Neural progenitor cell (in vitro differentiated cells): ENCODE results near the gene KAT14. TPM values are rescaled to one million over a fixed set of nuclear protein-coding genes. Genes with fewer than 3 reads are reported as not detected.
"Not testable (repeated sequence)": the region's sequence is repeated elsewhere in the genome, so short reads cannot be mapped to it uniquely, and the experiment has no call there.

ENCODE experiments used
- DNase-seq: peaks from one replicate; pipeline ENCODE4 v3.0.0-alpha.2; 2016; ENCODE audit warnings: low spot score
- H2AFZ ChIP-seq: fragments of 200-600 bp; sonication (generic); replicated peaks from 2 replicates; pipeline ENCODE4 v1.6.1; 2016; ENCODE audit warnings: antibody characterized with exemption
- H3F3A ChIP-seq: fragments of 200-600 bp; sonication (generic); 2 replicates; pipeline ENCODE4 v1.6.1; 2016; ENCODE audit warnings: antibody characterized with exemption, low read depth
- H3K27ac ChIP-seq: fragments of 200-600 bp; sonication (generic); 2 replicates; pipeline ENCODE4 v1.5.1; 2016; ENCODE audit warnings: mild to moderate bottlenecking
- H3K27me3 ChIP-seq: fragments of 200-600 bp; sonication (generic); 2 replicates; pipeline ENCODE4 v1.6.1; 2016; ENCODE audit warnings: mild to moderate bottlenecking, moderate library complexity
- H3K36me3 ChIP-seq: fragments of 200-600 bp; sonication (generic); 2 replicates; pipeline ENCODE4 v1.5.1; 2016
- H3K4me1 ChIP-seq: fragments of 200-600 bp; sonication (generic); 2 replicates; pipeline ENCODE4 v1.6.1; 2016; ENCODE audit warnings: mixed run types
- H3K4me2 ChIP-seq: fragments of 200-600 bp; sonication (generic); 2 replicates; pipeline ENCODE4 v1.6.1; 2016
- H3K4me3 ChIP-seq: fragments of 200-600 bp; sonication (generic); 2 replicates; pipeline ENCODE4 v1.5.1; 2016
- H3K79me2 ChIP-seq: fragments of 200-600 bp; sonication (generic); 2 replicates; pipeline ENCODE4 v1.6.1; 2016; ENCODE audit warnings: low read depth
- H3K9ac ChIP-seq: fragments of 200-600 bp; sonication (generic); 2 replicates; pipeline ENCODE4 v1.6.1; 2016
- H3K9me3 ChIP-seq: fragments of 200-600 bp; sonication (generic); 2 replicates; pipeline ENCODE4 v1.5.1; 2016; ENCODE audit warnings: low read depth
- H4K20me1 ChIP-seq: fragments of 200-600 bp; sonication (generic); 2 replicates; pipeline ENCODE4 v1.6.1; 2016; ENCODE audit warnings: low read depth
- H3K27ac Mint-ChIP-seq: 3 replicates; pipeline ENCODE4 v1.8.0; 2021; ENCODE audit warnings: mixed read lengths
- H3K27me3 Mint-ChIP-seq: 2 replicates; pipeline ENCODE4 v1.8.0; 2022; ENCODE audit warnings: low read depth, mild to moderate bottlenecking, inconsistent platforms, moderate library complexity, mixed read lengths; ENCODE audit not compliant: insufficient read depth
- H3K36me3 Mint-ChIP-seq: 3 replicates; pipeline ENCODE4 v1.8.0; 2021; ENCODE audit warnings: mixed read lengths
- H3K4me1 Mint-ChIP-seq: 3 replicates; pipeline ENCODE4 v1.8.0; 2021; ENCODE audit warnings: mixed read lengths
- H3K4me3 Mint-ChIP-seq: 3 replicates; pipeline ENCODE4 v1.8.0; 2021; ENCODE audit warnings: mild to moderate bottlenecking, moderate library complexity, mixed read lengths
- H3K9me3 Mint-ChIP-seq: 3 replicates; pipeline ENCODE4 v1.8.0; 2020; ENCODE audit warnings: mixed read lengths
- EZH2 ChIP-seq: fragments of 200-600 bp; sonication (generic); IDR thresholded peaks from 2 replicates; pipeline ENCODE4 v1.6.1; 2017; ENCODE audit warnings: antibody characterized with exemption, mild to moderate bottlenecking, moderate library complexity
- EZH2phosphoT487 ChIP-seq: fragments of 200-600 bp; sonication (generic); IDR thresholded peaks from 2 replicates; pipeline ENCODE4 v1.6.1; 2017; ENCODE audit warnings: antibody characterized with exemption
- total RNA-seq: library from RNA; depleted of rRNA; stranded (reverse); fragments of >200 nt; gene quantifications from 2 replicates; pipeline ENCODE4 v1.2.3, GENCODE V29; 2015; ENCODE audit warnings: low replicate concordance
- TF ChIP-seq, protein P1 (sequence below): fragments of 200-600 bp; sonication (generic); IDR thresholded peaks from 2 replicates; pipeline ENCODE4 v1.5.1; 2017; ENCODE audit warnings: antibody characterized with exemption, mild to moderate bottlenecking

The KAT14 gene
- total RNA-seq, 1 donor from 2014 or later, result 28.5 TPM

DNA sequence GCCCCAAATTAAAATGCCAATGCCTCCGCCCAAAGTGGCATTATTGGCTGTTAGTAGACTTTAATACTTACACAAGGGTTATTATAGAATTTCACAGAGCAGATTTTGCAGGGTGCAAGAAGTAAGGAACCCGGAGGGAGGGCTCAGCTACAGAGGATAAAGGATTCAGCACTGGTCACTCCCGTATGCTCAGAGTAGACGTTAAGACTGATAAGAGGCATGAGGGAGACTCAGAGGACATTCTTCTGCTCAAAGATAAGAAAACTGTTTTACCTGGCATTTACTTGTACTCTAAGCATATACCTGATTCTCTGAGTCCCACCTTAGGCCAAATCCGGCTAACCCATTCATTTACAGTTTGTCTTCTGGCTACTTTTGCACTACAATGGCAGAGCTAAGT lies 43.5 kb upstream of the KAT14 start:
- Mint-ChIP-seq H3K27me3 (peaks cover 13% of the 10 kb centered on the region), H3K9me3 (no peaks in the 10 kb centered on the region), H3K4me1 (no peaks in the 10 kb centered on the region), H3K27ac (no peak overlapping the region), H3K4me3 (no peak overlapping the region), H3K36me3 (no peaks in the 10 kb centered on the region)
- no peaks in the 10 kb centered on the region for H3K9me3 ChIP-seq
- H3K36me3 ChIP-seq, result no peaks in the 10 kb centered on the region
- H3K4me1 ChIP-seq, result no peaks in the 10 kb centered on the region
- H3K9ac ChIP-seq, result no peak overlapping the region
- no peaks in the 10 kb centered on the region for H4K20me1 ChIP-seq
- DNase-seq, result no peak
- no peaks in the 10 kb centered on the region for H3K79me2 ChIP-seq
- no peaks in the 10 kb centered on the region for H3F3A ChIP-seq
- no peak overlapping the region for H3K4me2 ChIP-seq
- no peaks in the 10 kb centered on the region for H3K27me3 ChIP-seq
- H3K4me3 ChIP-seq, result no peak overlapping the region
- no peak overlapping the region for H3K27ac ChIP-seq
- TF ChIP-seq EZH2phosphoT487 (no peak), EZH2 (no peak)
- TF ChIP-seq, protein P1, sequence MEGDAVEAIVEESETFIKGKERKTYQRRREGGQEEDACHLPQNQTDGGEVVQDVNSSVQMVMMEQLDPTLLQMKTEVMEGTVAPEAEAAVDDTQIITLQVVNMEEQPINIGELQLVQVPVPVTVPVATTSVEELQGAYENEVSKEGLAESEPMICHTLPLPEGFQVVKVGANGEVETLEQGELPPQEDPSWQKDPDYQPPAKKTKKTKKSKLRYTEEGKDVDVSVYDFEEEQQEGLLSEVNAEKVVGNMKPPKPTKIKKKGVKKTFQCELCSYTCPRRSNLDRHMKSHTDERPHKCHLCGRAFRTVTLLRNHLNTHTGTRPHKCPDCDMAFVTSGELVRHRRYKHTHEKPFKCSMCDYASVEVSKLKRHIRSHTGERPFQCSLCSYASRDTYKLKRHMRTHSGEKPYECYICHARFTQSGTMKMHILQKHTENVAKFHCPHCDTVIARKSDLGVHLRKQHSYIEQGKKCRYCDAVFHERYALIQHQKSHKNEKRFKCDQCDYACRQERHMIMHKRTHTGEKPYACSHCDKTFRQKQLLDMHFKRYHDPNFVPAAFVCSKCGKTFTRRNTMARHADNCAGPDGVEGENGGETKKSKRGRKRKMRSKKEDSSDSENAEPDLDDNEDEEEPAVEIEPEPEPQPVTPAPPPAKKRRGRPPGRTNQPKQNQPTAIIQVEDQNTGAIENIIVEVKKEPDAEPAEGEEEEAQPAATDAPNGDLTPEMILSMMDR, result no peak
- H2AFZ ChIP-seq, result no peak overlapping the region

- not testable (repeated sequence) for H3K27ac ChIP-seq, H3K27me3 ChIP-seq, H3K4me1 Mint-ChIP-seq, H3K9ac ChIP-seq, H3K36me3 ChIP-seq, H2AFZ ChIP-seq, DNase-seq, H3K36me3 Mint-ChIP-seq, H4K20me1 ChIP-seq, H3K9me3 ChIP-seq, H3K4me3 Mint-ChIP-seq, H3F3A ChIP-seq, H3K9me3 Mint-ChIP-seq, H3K27ac Mint-ChIP-seq, H3K4me2 ChIP-seq, H3K4me3 ChIP-seq, H3K79me2 ChIP-seq, H3K4me1 ChIP-seq
- peaks cover 13% of the 10 kb centered on the region for H3K27me3 Mint-ChIP-seq
These were observed 37.1 kb upstream of the KAT14 start for GRCh38 chr20:18100569-18100968.

GRCh38 chr20:18101125-18101810 lies 36.4 kb upstream of the KAT14 start:
- H3K27me3 ChIP-seq, result no peaks in the 10 kb centered on the region
- TF ChIP-seq EZH2phosphoT487, result no peak
- TF ChIP-seq, protein P1, result no peak
- no peak for TF ChIP-seq EZH2
- Mint-ChIP-seq H3K27me3 (peaks cover 15% of the 10 kb centered on the region), H3K36me3 (no peaks in the 10 kb centered on the region), H3K4me1 (peaks cover 7% of the 10 kb centered on the region), H3K9me3 (no peaks in the 10 kb centered on the region), H3K27ac (no peak overlapping the region), H3K4me3 (no peak overlapping the region)
- no peak overlapping the region for H3K27ac ChIP-seq
- peak overlapping the region; percentile 96 for H2AFZ ChIP-seq
- H3K79me2 ChIP-seq, result no peaks in the 10 kb centered on the region
- H3K9me3 ChIP-seq, result no peaks in the 10 kb centered on the region
- peak; percentile 16 for DNase-seq
- H3K4me3 ChIP-seq, result no peak overlapping the region
- H4K20me1 ChIP-seq, result no peaks in the 10 kb centered on the region
- peaks cover 4% of the 10 kb centered on the region for H3F3A ChIP-seq
- H3K36me3 ChIP-seq, result no peaks in the 10 kb centered on the region
- peak overlapping the region; percentile 15 for H3K4me2 ChIP-seq
- peaks cover 5% of the 10 kb centered on the region for H3K4me1 ChIP-seq
- no peak overlapping the region for H3K9ac ChIP-seq

DNA sequence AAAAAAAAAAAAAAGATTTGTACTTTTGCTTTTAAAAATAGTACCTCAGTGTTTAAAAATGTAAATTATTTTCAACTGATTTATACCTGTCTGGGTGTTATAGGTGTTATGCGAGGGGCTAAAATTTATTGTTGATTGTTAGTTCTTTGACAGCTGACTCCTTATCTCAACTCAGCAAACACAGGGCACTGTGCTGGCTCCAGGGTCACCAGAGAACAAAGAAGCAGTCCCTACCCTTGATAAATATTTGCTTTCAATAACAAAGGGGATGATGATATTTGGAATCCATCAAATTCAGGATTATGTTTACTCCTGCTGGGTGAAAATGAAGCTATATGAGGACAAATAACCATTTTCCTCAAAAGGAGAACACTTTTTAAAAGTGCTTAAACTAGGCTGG lies 34.2 kb upstream of the KAT14 start:
- no peaks in the 10 kb centered on the region for H3K79me2 ChIP-seq
- H3K36me3 ChIP-seq, result no peaks in the 10 kb centered on the region
- no peak overlapping the region for H3K4me3 ChIP-seq
- Mint-ChIP-seq H3K27me3 (peaks cover 15% of the 10 kb centered on the region), H3K36me3 (no peaks in the 10 kb centered on the region), H3K9me3 (no peaks in the 10 kb centered on the region), H3K4me1 (peaks cover 7% of the 10 kb centered on the region), H3K4me3 (no peak overlapping the region), H3K27ac (no peak overlapping the region)
- no peaks in the 10 kb centered on the region for H3K9me3 ChIP-seq
- H2AFZ ChIP-seq, result no peak overlapping the region
- no peaks in the 10 kb centered on the region for H3K27me3 ChIP-seq
- no peak for DNase-seq
- no peak overlapping the region for H3K9ac ChIP-seq
- H3K27ac ChIP-seq, result no peak overlapping the region
- no peak overlapping the region for H3K4me2 ChIP-seq
- H3K4me1 ChIP-seq, result peaks cover 5% of the 10 kb centered on the region
- H3F3A ChIP-seq, result peaks cover 4% of the 10 kb centered on the region
- no peak for TF ChIP-seq EZH2
- TF ChIP-seq, protein P1, result no peak
- TF ChIP-seq EZH2phosphoT487, result no peak
- H4K20me1 ChIP-seq, result no peaks in the 10 kb centered on the region
